ENCODE data around the gene LRP1. TPM values are rescaled to one million over a fixed set of nuclear protein-coding genes. Genes with fewer than 3 reads are reported as not detected.
A peak's percentile ranks its signal among the peaks of the same experiment; 100 is the strongest.

Gene LRP1
- total RNA-seq, 1 donor from 2014 or later, result 95.7 TPM

DNA sequence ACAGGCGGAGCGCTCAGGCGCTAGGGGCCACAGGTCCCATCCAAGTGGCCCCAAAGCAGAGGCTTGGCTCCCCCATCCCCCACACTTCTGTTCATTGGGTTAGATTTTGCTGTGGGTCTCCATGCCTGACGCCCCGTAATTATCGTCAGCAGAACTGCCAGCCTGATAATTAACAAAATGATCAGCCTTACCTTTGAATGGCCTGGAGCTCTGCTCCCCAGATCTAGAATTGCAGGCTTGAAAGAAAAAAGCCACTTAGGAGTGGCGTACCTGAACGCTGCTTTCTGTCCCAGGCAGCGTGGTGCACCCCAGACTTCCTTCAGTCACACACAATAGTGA lies 47.8 kb downstream of the LRP1 start:
- Mint-ChIP-seq H3K27me3 (no peaks in the 10 kb centered on the region), H3K27ac (peak overlapping the region; percentile 27), H3K36me3 (ENCODE audit: insufficient read depth) (peaks cover 24% of the 10 kb centered on the region), H3K9me3 (ENCODE audit: low read depth) (no peaks in the 10 kb centered on the region), H3K4me3 (ENCODE audit: low read depth) (no peak overlapping the region), H3K4me1 (ENCODE audit: low read depth) (no peaks in the 10 kb centered on the region)
- TF ChIP-seq, protein P1, sequence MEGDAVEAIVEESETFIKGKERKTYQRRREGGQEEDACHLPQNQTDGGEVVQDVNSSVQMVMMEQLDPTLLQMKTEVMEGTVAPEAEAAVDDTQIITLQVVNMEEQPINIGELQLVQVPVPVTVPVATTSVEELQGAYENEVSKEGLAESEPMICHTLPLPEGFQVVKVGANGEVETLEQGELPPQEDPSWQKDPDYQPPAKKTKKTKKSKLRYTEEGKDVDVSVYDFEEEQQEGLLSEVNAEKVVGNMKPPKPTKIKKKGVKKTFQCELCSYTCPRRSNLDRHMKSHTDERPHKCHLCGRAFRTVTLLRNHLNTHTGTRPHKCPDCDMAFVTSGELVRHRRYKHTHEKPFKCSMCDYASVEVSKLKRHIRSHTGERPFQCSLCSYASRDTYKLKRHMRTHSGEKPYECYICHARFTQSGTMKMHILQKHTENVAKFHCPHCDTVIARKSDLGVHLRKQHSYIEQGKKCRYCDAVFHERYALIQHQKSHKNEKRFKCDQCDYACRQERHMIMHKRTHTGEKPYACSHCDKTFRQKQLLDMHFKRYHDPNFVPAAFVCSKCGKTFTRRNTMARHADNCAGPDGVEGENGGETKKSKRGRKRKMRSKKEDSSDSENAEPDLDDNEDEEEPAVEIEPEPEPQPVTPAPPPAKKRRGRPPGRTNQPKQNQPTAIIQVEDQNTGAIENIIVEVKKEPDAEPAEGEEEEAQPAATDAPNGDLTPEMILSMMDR (IDR thresholded peaks at IDR 0.05; ENCODE audit: unreplicated experiment), result no peak
- no peak for DNase-seq (ENCODE audit: low spot score, unreplicated experiment)

DNA sequence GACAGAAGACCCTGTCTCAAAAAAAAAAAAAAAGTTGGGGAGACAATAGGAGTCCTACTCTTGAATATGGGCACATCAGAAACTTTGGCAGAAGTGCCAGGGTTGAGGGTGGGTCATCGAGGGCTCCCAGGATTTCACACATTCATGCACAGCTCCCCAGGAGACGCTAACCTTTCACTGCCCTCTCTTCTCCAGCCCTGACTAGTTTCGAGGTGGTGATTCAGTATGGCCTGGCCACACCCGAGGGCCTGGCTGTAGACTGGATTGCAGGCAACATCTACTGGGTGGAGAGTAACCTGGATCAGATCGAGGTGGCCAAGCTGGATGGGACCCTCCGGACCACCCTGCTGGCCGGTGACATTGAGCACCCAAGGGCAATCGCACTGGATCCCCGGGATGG lies 48.6 kb downstream of the LRP1 start:
- H3K4me3 Mint-ChIP-seq (ENCODE audit: low read depth), result no peak overlapping the region
- peaks cover 24% of the 10 kb centered on the region for H3K36me3 Mint-ChIP-seq (ENCODE audit: insufficient read depth)
- TF ChIP-seq, protein P1 (IDR thresholded peaks at IDR 0.05; ENCODE audit: unreplicated experiment), result no peak
- no peaks in the 10 kb centered on the region for H3K9me3 Mint-ChIP-seq (ENCODE audit: low read depth)
- no peak overlapping the region for H3K27ac Mint-ChIP-seq
- H3K4me1 Mint-ChIP-seq (ENCODE audit: low read depth), result no peaks in the 10 kb centered on the region
- no peaks in the 10 kb centered on the region for H3K27me3 Mint-ChIP-seq
- no peak for DNase-seq (ENCODE audit: low spot score, unreplicated experiment)

DNA sequence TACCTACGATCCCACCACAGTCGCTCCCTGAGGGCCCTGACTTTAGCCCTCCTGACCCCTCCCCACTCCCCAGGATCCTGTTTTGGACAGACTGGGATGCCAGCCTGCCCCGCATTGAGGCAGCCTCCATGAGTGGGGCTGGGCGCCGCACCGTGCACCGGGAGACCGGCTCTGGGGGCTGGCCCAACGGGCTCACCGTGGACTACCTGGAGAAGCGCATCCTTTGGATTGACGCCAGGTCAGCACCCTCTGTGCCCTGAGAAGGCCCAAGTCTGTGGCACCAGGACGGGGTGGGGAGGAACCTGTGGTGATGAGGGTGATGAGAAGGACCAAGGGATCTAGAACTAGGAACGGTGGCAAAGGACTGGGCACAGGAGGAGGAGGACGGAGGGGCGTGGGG lies 49.1 kb downstream of the LRP1 start:
- no peaks in the 10 kb centered on the region for H3K9me3 Mint-ChIP-seq (ENCODE audit: low read depth)
- no peaks in the 10 kb centered on the region for H3K27me3 Mint-ChIP-seq
- no peak overlapping the region for H3K4me3 Mint-ChIP-seq (ENCODE audit: low read depth)
- DNase-seq (ENCODE audit: low spot score, unreplicated experiment), result no peak
- TF ChIP-seq, protein P1 (IDR thresholded peaks at IDR 0.05; ENCODE audit: unreplicated experiment), result no peak
- H3K27ac Mint-ChIP-seq, result no peak overlapping the region
- no peaks in the 10 kb centered on the region for H3K4me1 Mint-ChIP-seq (ENCODE audit: low read depth)
- H3K36me3 Mint-ChIP-seq (ENCODE audit: insufficient read depth), result peaks cover 24% of the 10 kb centered on the region

DNA sequence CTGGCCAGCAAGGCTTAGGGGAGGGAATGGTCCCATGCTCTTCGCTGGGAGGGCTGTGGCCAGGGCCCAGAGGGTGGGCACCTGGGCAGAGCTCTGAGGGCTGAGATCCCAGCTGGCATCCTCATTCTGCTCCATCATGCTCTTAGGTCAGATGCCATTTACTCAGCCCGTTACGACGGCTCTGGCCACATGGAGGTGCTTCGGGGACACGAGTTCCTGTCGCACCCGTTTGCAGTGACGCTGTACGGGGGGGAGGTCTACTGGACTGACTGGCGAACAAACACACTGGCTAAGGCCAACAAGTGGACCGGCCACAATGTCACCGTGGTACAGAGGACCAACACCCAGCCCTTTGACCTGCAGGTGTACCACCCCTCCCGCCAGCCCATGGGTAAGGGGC lies 49.9 kb downstream of the LRP1 start:
- Mint-ChIP-seq H3K36me3 (ENCODE audit: insufficient read depth) (peaks cover 19% of the 10 kb centered on the region), H3K4me3 (ENCODE audit: low read depth) (no peak overlapping the region), H3K27ac (no peak overlapping the region), H3K4me1 (ENCODE audit: low read depth) (no peaks in the 10 kb centered on the region), H3K9me3 (ENCODE audit: low read depth) (no peaks in the 10 kb centered on the region), H3K27me3 (no peaks in the 10 kb centered on the region)
- TF ChIP-seq, protein P1 (IDR thresholded peaks at IDR 0.05; ENCODE audit: unreplicated experiment), result no peak
- DNase-seq (ENCODE audit: low spot score, unreplicated experiment), result no peak

DNA sequence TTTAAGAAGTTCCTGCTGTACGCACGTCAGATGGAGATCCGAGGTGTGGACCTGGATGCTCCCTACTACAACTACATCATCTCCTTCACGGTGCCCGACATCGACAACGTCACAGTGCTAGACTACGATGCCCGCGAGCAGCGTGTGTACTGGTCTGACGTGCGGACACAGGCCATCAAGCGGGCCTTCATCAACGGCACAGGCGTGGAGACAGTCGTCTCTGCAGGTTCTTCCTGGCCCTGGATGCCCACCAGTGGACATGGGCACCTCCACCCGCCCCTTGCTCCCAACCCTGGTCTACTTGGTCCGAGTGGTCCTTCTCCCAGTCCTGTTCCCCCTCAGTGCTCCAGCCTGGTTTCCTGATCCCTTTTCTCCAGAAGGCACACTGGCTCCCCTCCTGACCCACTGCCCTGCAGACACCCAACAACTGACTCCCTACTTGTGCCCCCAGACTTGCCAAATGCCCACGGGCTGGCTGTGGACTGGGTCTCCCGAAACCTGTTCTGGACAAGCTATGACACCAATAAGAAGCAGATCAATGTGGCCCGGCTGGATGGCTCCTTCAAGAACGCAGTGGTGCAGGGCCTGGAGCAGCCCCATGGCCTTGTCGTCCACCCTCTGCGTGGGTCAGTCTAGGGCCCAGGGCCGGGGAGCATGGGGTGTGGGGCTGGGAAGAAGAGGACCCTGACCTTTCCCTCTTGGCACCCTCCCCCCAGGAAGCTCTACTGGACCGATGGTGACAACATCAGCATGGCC lies 51.2 kb downstream of the LRP1 start:
- no peak for DNase-seq (ENCODE audit: low spot score, unreplicated experiment)
- H3K4me1 Mint-ChIP-seq (ENCODE audit: low read depth), result no peaks in the 10 kb centered on the region
- H3K4me3 Mint-ChIP-seq (ENCODE audit: low read depth), result no peak overlapping the region
- H3K36me3 Mint-ChIP-seq (ENCODE audit: insufficient read depth), result peaks cover 19% of the 10 kb centered on the region
- TF ChIP-seq, protein P1 (IDR thresholded peaks at IDR 0.05; ENCODE audit: unreplicated experiment), result no peak
- no peaks in the 10 kb centered on the region for H3K9me3 Mint-ChIP-seq (ENCODE audit: low read depth)
- H3K27ac Mint-ChIP-seq, result no peak overlapping the region
- H3K27me3 Mint-ChIP-seq, result no peaks in the 10 kb centered on the region
